ENCODE measurements around the gene B4GALT2. TPM values are rescaled to one million over a fixed set of nuclear protein-coding genes. Genes with fewer than 3 reads are reported as not detected.

The B4GALT2 gene
- total and polyA plus RNA-seq, 9 of the 15 experiments (the other 6 are each of a cell fraction or from before 2014, with no cell fraction given) = 1.3 to 86.8 (median 43.8) TPM

- no peak for TF ChIP-seq NR2F6 (CRISPR knock-in tag; IDR thresholded peaks at IDR 0.05)
- TF ChIP-seq NELFE (IDR thresholded peaks at IDR 0.05; ENCODE audit: insufficient read depth, insufficient read length) = no peak
- TF ChIP-seq KDM4B (IDR thresholded peaks at IDR 0.05; ENCODE audit: borderline replicate concordance in 2 of 2, low read depth in 1 of 2) = peak in 1 of 2 experiments; percentile 82; a peak in 1 of 4 replicates
- TF ChIP-seq SIN3B (IDR thresholded peaks at IDR 0.05; ENCODE audit: low read depth) = peak; percentile 88
- peak; percentile 100 for TF ChIP-seq SAP30 (IDR thresholded peaks at IDR 0.05; ENCODE audit: borderline replicate concordance, insufficient read depth, low read depth, low read length, poor library complexity, severe bottlenecking)
- TF ChIP-seq MBD2 (IDR thresholded peaks at IDR 0.05; ENCODE audit: borderline replicate concordance, low read depth) = peak; percentile 97
- TF ChIP-seq, protein P1, sequence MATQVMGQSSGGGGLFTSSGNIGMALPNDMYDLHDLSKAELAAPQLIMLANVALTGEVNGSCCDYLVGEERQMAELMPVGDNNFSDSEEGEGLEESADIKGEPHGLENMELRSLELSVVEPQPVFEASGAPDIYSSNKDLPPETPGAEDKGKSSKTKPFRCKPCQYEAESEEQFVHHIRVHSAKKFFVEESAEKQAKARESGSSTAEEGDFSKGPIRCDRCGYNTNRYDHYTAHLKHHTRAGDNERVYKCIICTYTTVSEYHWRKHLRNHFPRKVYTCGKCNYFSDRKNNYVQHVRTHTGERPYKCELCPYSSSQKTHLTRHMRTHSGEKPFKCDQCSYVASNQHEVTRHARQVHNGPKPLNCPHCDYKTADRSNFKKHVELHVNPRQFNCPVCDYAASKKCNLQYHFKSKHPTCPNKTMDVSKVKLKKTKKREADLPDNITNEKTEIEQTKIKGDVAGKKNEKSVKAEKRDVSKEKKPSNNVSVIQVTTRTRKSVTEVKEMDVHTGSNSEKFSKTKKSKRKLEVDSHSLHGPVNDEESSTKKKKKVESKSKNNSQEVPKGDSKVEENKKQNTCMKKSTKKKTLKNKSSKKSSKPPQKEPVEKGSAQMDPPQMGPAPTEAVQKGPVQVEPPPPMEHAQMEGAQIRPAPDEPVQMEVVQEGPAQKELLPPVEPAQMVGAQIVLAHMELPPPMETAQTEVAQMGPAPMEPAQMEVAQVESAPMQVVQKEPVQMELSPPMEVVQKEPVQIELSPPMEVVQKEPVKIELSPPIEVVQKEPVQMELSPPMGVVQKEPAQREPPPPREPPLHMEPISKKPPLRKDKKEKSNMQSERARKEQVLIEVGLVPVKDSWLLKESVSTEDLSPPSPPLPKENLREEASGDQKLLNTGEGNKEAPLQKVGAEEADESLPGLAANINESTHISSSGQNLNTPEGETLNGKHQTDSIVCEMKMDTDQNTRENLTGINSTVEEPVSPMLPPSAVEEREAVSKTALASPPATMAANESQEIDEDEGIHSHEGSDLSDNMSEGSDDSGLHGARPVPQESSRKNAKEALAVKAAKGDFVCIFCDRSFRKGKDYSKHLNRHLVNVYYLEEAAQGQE (IDR thresholded peaks at IDR 0.05; ENCODE audit: borderline replicate concordance) = peak; percentile 15; the same call in 1 of the 2 replicates
- TF ChIP-seq, protein P1 (CRISPR knock-in tag; IDR thresholded peaks at IDR 0.05; ENCODE audit: low read depth) = no peak; the same call in 1 of the 2 replicates
- TF ChIP-seq, protein P2, sequence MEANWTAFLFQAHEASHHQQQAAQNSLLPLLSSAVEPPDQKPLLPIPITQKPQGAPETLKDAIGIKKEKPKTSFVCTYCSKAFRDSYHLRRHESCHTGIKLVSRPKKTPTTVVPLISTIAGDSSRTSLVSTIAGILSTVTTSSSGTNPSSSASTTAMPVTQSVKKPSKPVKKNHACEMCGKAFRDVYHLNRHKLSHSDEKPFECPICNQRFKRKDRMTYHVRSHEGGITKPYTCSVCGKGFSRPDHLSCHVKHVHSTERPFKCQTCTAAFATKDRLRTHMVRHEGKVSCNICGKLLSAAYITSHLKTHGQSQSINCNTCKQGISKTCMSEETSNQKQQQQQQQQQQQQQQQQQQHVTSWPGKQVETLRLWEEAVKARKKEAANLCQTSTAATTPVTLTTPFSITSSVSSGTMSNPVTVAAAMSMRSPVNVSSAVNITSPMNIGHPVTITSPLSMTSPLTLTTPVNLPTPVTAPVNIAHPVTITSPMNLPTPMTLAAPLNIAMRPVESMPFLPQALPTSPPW (CRISPR knock-in tag; IDR thresholded peaks at IDR 0.05) = peak; percentile 54; the same call in 1 of the 2 replicates
- 0 out of 2 replicates have a peak, but pooled peaks have one; percentile 40 for TF ChIP-seq ERF (CRISPR knock-in tag; IDR thresholded peaks at IDR 0.05)
- TF ChIP-seq ZNF766 (CRISPR knock-in tag; conservative IDR thresholded peaks at IDR 0.05) = 0 out of 2 replicates have a peak, but pooled peaks have one; percentile 49
- TF ChIP-seq, protein P3, sequence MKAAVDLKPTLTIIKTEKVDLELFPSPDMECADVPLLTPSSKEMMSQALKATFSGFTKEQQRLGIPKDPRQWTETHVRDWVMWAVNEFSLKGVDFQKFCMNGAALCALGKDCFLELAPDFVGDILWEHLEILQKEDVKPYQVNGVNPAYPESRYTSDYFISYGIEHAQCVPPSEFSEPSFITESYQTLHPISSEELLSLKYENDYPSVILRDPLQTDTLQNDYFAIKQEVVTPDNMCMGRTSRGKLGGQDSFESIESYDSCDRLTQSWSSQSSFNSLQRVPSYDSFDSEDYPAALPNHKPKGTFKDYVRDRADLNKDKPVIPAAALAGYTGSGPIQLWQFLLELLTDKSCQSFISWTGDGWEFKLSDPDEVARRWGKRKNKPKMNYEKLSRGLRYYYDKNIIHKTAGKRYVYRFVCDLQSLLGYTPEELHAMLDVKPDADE (conservative IDR thresholded peaks at IDR 0.05; ENCODE audit: control insufficient read depth, low read depth, low read length) = peak; percentile 92
- peak; percentile 99 to 100 for TF ChIP-seq SIN3A (IDR thresholded peaks at IDR 0.05; ENCODE audit: borderline replicate concordance in 2 of 2, control insufficient read depth in 1 of 2, low read depth in 2 of 2, low read length in 2 of 2)
- TF ChIP-seq C11orf30 (IDR thresholded peaks at IDR 0.05; ENCODE audit: low read depth) = peak; percentile 81
Measured at GRCh38 chr1:43969746-43970466, 9.1 kb upstream of the B4GALT2 start, which contains the start of gene DPH2 (continued).

All from K562 (cell line).